Testis (tissue), 2 donors: ENCODE results near the gene BMPR1B.
"Not testable (repeated sequence)": the region's sequence is repeated elsewhere in the genome, so short reads cannot be mapped to it uniquely, and the experiment has no call there.

Experiments used
- CTCF ChIP-seq, 3 experiments: fragments of 450-650 bp in 2 of 3; fragments of 200-600 bp in 1 of 3; sonication (generic) in 1 of 3; IDR thresholded peaks; one replicate each; pipeline ENCODE4 v1.5.1; 2016 to 2019; ENCODE audit warnings: antibody characterized with exemption in 3 of 3, mild to moderate bottlenecking in 2 of 3, moderate library complexity in 1 of 3
- POLR2A ChIP-seq: fragments of 450-650 bp; IDR thresholded peaks from one replicate; pipeline ENCODE4 v1.6.1; 2017; ENCODE audit warnings: antibody characterized with exemption, mild to moderate bottlenecking, moderate library complexity

- not testable (repeated sequence) for TF ChIP-seq POLR2A; CTCF (IDR thresholded peaks at IDR 0.05)
Measured at GRCh38 chr4:94841166-94841863, 83.6 kb downstream of the BMPR1B start.
